Right kidney (tissue), 1 donor: ENCODE results near the gene ZNF385B.

Source experiments
- DNase-seq: peaks from one replicate; pipeline ENCODE4 v3.0.0-alpha.2; 2016

Gene ZNF385B

GRCh38 chr2:179745635-179746256 is 115.7 kb downstream of the ZNF385B start:
- DNase-seq = no peak

DNA sequence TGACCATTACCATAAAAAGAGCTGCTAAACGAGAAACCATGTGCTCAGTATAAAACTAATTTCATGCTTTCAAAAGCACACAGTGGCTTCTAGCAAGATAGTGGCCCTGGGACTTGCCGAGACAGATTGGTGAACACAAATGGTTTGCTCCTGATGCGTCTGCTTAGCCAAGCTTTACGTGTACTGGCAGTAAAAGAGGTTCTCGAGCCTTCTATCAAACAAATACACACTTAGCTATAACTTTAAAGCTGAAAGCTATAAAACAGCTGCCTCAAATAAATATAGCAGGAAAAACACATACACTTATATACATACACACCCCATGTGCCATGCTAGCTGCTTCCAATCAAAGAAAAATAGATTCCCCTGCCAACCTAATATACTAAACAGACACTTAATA is 117.0 kb downstream of the ZNF385B start:
- DNase-seq = no peak

GRCh38 chr2:179741317-179741716 is 120.1 kb downstream of the ZNF385B start:
- no peak for DNase-seq

DNA sequence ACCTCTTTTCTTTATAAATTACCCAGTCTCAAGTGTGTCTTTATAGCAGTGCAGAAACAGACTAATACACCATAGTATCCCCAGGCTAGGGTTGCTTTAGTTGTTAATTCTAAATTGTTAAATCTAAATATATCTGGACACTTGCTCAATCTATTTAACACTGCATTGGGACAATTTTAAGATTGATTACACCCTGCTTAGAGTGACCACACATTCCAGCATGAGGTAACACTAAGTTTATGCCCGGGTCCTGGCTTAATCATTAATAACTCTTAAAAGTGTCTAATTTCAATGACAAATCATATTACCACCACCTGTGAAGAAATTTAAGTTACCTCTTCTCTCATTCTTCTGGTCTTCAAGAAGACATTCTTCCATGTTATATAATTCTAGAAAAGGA is 131.4 kb downstream of the ZNF385B start:
- no peak for DNase-seq

- DNase-seq = no peak
Observed at GRCh38 chr2:179726461-179727180, 134.8 kb downstream of the ZNF385B start.

GRCh38 chr2:179724403-179724802 is 137.0 kb downstream of the ZNF385B start:
- no peak for DNase-seq

GRCh38 chr2:179720173-179720772 is 141.1 kb downstream of the ZNF385B start:
- DNase-seq = no peak

DNA sequence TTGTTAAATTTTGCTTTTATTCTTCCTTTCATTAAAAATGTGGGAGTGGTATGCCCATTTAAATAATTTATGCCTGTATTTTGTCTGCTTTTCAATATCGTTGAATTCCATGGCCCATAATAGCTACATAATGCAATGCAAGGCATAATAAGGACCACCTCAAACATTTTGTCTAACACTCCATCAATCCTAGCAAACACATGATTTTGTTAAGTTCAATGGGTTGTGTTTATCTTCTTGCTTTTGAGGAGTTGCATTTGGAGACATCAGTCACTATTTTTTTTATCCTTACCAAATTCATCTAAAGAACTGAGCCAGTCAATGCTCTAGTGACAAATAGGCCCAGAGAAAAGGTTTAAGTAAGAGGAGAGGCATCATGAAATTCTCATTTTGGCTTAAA is 145.5 kb downstream of the ZNF385B start:
- DNase-seq = no peak

GRCh38 chr2:179715196-179715595 is 146.2 kb downstream of the ZNF385B start:
- no peak for DNase-seq

DNA sequence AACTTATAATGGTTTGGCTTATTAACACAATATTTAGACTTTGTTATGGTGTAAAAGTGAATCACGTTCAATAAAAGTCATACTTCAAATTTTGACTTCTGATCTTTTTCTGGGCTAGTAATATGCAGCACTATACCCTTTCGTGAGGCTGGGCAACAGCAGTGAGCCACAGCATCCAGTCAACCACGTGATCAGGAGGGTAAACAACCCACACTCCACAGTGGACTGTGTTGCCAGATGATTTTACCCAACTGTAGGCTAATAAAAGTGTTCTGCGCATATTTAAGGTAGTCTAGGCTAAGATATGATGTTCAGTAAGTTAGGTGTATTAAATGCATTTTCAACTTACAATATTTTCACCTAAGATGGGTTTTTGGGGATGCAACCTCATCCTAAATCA is 148.6 kb downstream of the ZNF385B start:
- DNase-seq = no peak

GRCh38 chr2:179711375-179711774 is 150.0 kb downstream of the ZNF385B start:
- no peak for DNase-seq

DNA sequence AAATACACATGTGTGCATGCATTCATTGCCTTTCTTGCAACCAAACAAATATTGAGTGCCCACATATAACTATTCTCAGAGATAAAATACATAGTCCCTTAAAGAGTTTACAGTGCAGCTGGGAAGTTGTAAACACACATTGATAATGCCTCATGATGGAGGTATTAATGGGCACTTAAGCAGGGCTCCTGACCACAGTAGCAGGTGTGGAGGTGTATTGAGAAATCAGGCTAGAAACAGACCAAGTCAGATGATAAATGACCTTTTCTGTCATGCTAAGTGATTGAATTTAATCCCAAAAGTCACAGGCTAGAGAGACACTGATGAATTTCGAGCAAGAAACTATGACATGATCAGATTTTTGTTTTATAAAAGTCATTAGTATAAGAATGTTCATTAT is 157.7 kb downstream of the ZNF385B start:
- DNase-seq = no peak

DNA sequence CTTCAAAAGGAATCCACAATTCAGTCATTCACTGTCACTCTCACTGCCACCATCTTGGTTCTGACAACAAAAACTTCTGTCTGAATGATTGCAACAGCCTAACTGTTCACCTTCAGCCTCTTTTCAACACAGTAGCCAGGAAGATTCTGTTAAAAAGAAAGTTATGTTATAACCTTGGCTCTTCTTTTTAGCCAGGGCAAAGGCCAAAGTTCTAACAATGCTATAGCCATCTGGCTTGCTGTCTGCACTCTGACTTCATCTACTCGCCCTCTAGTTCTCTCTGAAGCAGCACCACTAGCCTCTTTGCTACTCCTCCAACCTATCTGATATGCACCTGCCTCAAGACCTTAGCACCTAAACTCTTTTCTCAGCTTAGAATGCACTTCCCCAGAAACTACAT is 158.5 kb downstream of the ZNF385B start:
- DNase-seq = no peak

DNA sequence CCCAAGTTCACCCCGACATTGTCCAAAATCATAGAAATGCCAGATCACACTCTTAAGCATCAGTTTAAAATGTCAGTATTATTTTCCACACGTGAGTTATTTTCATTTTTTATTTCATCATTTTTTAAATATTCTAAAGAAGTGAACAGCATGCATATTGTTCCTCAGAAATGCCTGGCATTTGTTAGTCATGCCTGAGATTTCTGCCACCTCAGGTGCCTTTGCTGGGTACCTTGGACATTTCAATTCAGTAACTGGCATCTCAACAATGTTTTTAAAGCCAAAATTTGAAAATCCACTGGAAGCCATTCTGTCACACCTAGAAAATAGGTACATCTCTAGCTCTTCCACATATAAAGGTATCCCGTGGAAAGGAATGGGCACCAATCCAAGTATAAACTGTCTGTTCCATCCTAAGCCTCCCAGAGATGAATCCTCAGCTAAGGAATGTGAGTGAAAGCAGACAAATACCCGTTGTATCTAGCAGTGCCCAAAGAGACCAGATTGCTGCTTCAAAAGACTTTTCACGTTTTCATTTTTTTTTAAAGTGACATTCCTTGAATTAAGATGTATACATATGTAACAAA is 159.8 kb downstream of the ZNF385B start:
- no peak for DNase-seq

DNA sequence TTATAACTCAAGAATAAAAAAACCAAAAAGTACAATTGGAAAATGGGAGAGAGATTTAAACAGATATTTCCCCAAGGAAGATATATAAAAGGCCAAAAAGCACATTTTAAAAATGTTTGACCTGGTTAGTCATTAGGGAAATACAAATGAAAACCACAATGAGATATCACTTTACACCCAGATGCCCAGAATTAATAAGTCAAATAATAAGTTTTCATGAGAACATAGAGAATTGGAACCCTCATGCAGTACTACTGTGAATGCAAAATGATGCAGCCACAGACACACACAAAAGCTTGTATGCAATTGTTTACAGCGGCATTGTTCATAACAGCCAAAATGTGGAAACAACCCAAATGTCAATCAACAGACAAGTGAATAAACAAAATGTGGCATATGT is 165.9 kb downstream of the ZNF385B start:
- DNase-seq = no peak

- no peak for DNase-seq
Observed at GRCh38 chr2:179694963-179695362, 166.4 kb downstream of the ZNF385B start.

- DNase-seq = no peak
Observed at GRCh38 chr2:179692610-179693009, 168.8 kb downstream of the ZNF385B start.

- DNase-seq = no peak
Observed at GRCh38 chr2:179692043-179692442, 169.4 kb downstream of the ZNF385B start.

GRCh38 chr2:179691235-179691634 is 170.2 kb downstream of the ZNF385B start:
- no peak for DNase-seq

- DNase-seq = no peak
Observed at GRCh38 chr2:179686718-179687342, 174.6 kb downstream of the ZNF385B start.

GRCh38 chr2:179686069-179686468 is 175.3 kb downstream of the ZNF385B start:
- no peak for DNase-seq

GRCh38 chr2:179685146-179685545 is 176.3 kb downstream of the ZNF385B start:
- DNase-seq = no peak

GRCh38 chr2:179682756-179683155 is 178.7 kb downstream of the ZNF385B start:
- no peak for DNase-seq
